Adrenal gland (tissue), 5 donors: ENCODE data around the gene C11orf68.

Experiments
- CTCF ChIP-seq, 6 experiments: fragments of 450-650 bp in 4 of 6; fragments of 200-600 bp in 2 of 6; sonication (generic) in 1 of 6; IDR thresholded peaks; 1 replicate in 5 of 6; 2 replicates in 1 of 6; pipeline versions ENCODE4 v1.5.1 to v1.8.0; 2016 to 2021; ENCODE audit warnings: antibody characterized with exemption in 6 of 6, mild to moderate bottlenecking in 2 of 6, moderate library complexity in 1 of 6
- POLR2A ChIP-seq, 2 donors: fragments of 450-650 bp; IDR thresholded peaks; one replicate each; pipeline ENCODE4 v1.6.1; 2017; ENCODE audit warnings: antibody characterized with exemption in 2 of 2, mild to moderate bottlenecking in 2 of 2, moderate library complexity in 1 of 2
- donor health status: DM: no; HTN: no; CAD: no.

GRCh38 chr11:65885231-65885630 lies 33.6 kb downstream of the C11orf68 start:
- TF ChIP-seq POLR2A (IDR thresholded peaks at IDR 0.05), result no peak
- TF ChIP-seq CTCF (IDR thresholded peaks at IDR 0.05), result no peak
